Measurements from ENCODE around the gene AGAP1.

Gene AGAP1

DNA sequence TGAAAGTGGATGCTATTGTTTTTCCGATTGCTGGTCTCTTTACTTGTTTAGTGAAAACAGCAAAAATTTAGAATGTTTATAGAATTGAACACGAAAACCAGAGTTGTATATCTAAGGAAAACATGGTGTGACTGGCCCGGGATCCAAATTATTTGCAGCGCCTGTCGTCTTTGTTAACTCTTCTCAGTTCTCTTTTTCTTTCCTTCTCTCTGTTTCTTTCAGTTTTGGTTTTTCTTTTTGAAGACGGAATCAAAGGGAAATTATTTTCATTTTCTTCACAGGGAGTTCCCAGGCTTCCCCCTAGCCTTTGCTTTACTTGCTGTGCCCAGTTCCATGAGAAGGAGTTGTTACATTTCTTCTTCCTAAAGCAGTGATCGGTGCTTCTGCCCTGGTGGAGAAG, 76.0 kb downstream of the AGAP1 start:
- DNase-seq (ENCODE audit: low spot score), result no peak

DNA sequence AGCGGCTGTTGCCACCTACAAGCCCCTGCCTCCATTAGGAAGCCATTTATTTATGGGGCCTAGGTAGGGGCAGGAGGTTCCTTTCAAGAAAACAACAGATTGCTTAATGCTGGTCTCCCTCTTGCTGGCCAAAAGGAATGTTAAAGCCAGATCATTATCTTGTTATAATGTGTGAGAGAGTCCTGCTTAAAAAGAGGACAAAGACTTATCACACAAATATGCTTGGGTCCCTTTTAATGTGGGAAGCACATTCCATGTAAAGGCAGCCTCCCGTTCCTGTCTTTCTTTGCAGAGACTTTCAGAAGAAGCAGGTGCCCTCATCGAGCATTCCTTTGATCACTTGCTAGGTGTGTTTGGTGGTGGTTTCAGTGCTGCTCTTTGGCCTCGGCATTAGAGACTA, 76.4 kb downstream of the AGAP1 start:
- no peak for DNase-seq (ENCODE audit: low spot score)

DNA sequence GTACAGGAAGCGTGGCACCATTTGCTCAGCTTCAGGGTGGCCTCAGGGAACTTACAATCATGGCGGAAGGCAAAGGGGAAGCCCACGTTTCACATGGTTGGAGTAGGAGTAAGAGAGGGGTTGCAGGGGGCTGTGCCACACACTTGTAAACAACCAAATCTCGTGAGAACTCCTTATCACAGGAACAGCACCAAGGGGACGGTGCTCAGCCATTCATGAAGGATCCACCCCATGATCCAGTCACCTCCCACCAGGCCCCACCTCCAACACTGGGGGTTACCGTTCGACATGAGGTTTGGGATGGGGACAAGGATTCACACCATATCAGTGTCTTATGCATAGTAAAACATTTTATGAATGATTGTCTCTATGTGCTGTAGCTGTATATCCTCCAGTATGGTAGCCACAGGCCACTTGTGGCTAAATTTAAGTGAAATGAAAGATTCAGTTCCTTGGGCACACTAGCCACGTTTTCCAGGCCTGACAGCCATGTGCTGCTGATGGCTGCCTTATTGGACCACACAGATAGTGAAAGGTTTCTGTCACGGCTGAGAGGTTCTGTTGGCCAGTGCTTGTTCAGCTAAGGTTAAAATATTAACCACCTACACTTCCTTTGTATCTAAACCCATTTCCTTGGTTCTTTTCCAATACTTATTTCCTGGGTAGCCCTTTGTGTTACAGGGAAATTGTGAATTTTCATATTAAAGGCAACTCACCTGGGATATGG, 77.3 kb downstream of the AGAP1 start:
- no peak for DNase-seq (ENCODE audit: low spot score)

DNA sequence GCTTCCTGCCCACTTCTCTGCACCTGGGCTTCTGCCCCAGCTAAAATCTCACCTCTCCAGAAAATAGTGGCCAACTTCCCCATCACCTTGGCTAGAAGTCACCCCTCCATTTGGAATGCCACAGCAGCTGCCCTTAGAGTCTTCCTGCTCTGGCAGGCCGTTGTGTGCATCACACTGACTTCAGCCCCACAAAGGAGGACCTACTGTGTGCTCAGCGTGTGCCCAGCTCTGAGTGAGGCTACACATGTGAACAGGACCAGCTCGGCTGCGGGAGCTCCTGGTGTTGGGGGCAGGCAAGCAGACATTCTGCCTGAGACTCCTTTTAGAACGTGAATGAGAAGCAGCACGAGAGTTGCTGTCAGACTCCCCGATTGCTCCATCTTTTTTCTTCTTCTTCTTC, 78.7 kb downstream of the AGAP1 start:
- DNase-seq (ENCODE audit: low spot score), result no peak

- no peak for DNase-seq (ENCODE audit: low spot score)
Observed at GRCh38 chr2:235573331-235574221, 79.7 kb downstream of the AGAP1 start.

DNA sequence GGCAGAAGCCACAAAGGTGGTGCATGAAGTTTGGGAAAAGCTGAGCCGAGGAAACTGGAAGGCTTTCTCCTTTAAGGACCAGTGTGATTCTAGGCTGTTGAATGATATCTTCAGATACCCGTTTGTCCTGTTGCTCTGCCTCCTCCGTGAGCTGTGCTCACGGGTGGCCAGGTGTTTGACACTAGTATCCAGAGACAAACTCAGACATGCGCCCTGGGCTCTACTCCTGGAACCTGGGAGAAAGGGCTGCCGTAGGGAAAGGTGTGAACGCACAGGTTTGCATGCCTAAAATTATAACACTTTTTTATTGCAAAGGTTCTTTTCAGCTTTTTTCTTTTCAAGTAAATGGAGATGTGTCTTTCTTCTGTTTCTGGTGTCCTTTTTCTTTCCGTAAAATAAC, 81.6 kb downstream of the AGAP1 start:
- no peak for DNase-seq (ENCODE audit: low spot score)

GRCh38 chr2:235575904-235576303, 82.1 kb downstream of the AGAP1 start:
- no peak for DNase-seq (ENCODE audit: low spot score)

GRCh38 chr2:235576337-235576910, 82.6 kb downstream of the AGAP1 start:
- DNase-seq (ENCODE audit: low spot score), result no peak

DNA sequence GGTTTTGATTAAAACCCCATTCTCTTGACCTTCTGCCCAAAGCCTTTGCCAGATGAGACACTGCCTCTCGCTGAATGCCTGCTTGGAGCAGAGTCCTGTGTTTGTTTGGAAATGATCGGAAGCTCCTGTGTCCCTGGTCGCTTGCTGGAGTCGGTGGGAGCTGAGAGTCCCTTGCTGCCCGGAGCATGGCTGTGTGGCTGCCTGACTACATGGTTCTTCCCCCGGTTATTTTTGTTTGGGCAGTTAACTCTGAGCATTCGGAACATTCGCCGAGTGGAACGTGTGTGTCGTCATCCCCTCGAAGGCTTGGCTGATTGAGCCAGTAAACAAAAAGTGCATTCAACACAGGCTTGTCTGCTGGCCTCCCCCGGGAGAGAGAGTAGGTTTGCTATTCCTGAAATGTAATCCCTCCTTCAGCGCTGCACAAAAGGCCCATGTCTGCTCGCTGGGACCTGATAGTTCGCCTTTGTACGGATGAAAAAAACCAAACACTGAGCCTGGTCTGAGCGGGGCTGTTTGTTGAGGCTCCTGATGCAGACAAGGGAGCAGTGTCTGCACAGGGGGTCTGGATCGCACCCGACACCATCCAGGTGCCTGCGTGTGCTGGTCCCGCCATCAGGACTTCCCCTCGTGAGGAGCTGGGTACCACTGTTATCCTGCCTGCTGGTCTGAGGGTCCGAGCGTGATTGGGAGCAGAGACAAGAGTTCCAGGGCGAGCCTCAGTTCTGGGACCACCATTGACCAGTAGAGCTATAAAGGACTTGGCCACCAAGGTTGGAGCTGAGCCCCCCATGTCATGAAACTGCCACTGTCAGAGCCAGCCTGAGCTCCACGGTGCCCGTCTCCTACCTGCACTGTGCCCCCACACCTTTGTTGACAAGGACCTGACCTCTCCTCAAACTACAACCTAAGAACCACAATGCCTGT, 83.8 kb downstream of the AGAP1 start:
- no peak for DNase-seq (ENCODE audit: low spot score)

- DNase-seq (ENCODE audit: low spot score), result no peak
Observed at GRCh38 chr2:235579128-235579527, 85.3 kb downstream of the AGAP1 start.

GRCh38 chr2:235580426-235581157, 86.7 kb downstream of the AGAP1 start:
- DNase-seq (ENCODE audit: low spot score), result no peak

- DNase-seq (ENCODE audit: low spot score), result no peak
Observed at GRCh38 chr2:235582081-235582686, 88.3 kb downstream of the AGAP1 start.

GRCh38 chr2:235582729-235583128, 88.9 kb downstream of the AGAP1 start:
- no peak for DNase-seq (ENCODE audit: low spot score)

DNA sequence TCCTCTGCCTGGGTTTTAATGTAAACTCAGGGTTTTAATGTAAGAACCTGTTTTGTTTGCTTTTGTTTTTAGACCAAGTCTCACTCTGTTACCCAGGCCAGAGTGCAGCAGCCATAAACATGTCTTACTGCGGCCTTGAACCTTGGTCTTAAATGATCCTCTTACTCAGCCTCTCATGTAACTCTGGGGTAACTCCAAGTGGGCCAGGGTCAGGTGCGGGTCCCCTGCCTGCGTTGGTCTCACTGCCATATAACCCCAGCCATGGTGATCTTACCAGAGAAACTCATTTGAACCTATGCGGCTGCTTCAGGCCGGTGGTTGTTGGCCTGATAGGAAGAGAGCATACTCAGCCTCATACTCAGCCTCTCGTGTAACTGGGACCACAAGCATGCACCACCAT, 89.3 kb downstream of the AGAP1 start:
- DNase-seq (ENCODE audit: low spot score), result no peak

- no peak for DNase-seq (ENCODE audit: low spot score)
Observed at GRCh38 chr2:235583925-235584637, 90.2 kb downstream of the AGAP1 start.

- DNase-seq (ENCODE audit: low spot score), result no peak
Observed at GRCh38 chr2:235584638-235585007, 90.8 kb downstream of the AGAP1 start.

- no peak for DNase-seq (ENCODE audit: low spot score)
Observed at GRCh38 chr2:235587202-235587601, 93.4 kb downstream of the AGAP1 start.

DNA sequence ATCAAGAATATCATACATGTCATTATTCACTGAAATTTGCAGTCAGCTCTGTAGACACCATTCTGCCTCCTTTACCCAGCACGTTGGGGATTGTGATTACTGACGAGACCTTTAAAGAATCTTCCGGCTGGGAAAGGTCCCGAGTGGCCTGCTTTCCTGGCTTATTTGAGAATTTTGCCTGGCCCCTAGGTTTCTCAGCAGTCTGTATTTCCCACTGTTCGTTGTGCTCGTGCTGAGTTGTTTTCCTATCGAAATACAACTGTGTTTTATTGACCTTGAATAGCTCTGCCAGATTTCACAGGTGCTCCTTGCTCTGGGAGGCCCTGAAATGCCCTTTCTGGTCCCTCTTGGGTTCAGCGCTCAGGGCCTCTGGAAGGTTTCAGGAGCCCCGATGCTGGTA, 94.9 kb downstream of the AGAP1 start:
- no peak for DNase-seq (ENCODE audit: low spot score)

DNA sequence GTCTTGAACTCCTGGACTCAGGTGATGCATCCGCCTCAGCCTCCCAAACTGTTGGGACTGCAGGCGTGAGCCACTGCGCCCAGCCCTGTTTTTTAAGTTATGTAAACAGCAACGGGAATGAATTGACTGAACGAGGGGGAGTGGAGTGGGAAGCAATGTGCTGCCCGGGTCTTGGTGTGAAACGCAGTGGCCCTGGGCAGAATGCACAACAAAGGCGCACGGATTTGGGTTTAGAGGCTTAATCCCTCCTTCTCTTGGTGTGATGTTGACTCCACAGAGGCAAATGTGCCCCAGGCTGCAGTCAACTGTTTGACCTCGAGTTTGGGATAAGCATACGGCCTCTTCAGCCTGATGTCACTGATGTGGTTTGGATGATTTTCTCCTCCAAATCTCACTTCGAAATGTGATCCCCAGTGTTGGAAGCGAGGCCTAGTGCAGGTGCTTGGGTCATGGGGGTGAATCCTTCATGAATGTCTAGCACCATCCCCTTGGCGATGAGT, 97.4 kb downstream of the AGAP1 start:
- no peak for DNase-seq (ENCODE audit: low spot score)

DNA sequence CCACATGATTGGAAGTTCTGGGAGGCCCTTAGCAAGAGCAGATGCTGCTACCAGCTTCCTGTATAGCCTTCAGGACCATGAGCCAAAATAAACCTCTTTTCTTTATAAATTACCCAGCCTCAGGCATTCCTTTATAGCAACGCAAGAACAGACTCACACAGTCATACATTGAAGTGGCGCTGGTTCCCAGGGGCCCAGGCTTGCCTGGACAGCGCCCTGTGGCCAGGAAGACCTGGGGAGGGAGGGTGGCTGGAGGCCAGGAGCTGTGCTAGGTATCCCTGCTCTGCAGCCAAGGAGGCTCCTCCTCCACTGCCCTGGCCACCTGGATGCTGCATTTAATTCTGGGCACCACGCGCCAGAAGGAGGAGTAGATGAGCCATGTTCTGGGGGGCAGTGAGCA, 98.1 kb downstream of the AGAP1 start:
- no peak for DNase-seq (ENCODE audit: low spot score)

Measured in CD4-positive, alpha-beta T cell treated with Interleukin-6 at 100 ng/mL for 8 hours (primary cell).